ENCODE measurements around the gene RGS8.

The RGS8 gene

DNA sequence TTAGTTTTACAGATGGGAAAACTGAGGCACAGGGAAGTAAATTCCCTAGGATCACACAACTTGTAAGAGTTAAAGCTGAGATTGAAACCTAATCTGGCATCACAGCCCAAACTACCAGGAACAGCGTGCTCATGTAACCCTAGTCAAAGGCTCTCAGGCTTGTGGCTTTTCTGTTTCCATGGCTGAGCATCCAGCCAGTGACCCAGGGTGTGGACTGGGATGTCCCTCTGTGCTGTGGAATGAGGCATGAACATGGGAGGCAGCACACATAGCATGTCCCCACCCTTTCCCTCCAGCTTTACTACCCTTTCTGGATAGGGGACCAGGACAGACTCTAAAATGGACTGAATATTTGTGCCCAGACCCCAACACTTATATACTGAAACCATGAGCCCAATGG is 45.1 kb downstream of the RGS8 start:
- H3K27ac ChIP-seq: no peak overlapping the region
- TF ChIP-seq ZFX (IDR thresholded peaks at IDR 0.05) (no peak), CTCF (conservative IDR thresholded peaks at IDR 0.05) (no peak)

DNA sequence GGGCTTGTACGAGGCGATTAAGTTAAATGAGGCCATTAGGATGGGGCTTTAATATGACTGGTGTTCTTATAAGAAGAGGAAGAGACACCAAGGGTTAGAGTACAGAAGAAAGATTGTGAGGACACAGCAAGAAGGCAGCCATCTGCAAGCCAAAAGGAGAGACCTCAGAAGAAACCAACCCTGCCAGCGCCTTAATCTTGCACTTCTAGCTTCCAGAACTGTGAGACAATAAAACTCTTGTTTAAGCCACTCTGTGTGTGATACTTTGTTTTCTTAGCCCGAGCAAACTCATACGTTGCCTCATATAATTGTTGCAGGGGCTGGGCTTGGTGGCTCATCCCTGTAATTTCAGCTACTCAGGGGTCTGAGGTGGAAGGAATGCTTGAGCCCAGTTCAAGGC is 46.6 kb downstream of the RGS8 start:
- H3K27ac ChIP-seq: no peak overlapping the region
- no peak for TF ChIP-seq CTCF (conservative IDR thresholded peaks at IDR 0.05)
- no peak for TF ChIP-seq ZFX (IDR thresholded peaks at IDR 0.05)

DNA sequence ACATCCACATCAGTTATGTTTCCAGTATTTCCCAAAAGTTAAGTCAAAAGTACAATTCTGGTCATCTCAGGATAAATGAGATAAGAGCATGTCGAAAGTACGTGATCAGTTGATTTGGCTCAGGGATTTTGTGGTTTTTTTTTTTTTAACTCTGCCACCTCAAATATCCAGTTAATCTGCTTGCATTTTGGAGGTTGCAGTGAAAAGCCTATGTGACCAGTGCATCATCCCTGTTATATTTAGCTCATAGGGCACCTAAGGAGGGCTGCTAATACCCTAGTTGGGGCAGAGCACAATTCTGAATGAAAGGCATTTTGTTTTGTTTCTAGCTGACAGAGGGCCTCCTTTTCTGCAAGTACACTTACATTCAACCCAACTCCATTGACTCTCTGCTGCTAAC is 48.5 kb downstream of the RGS8 start:
- TF ChIP-seq CTCF (conservative IDR thresholded peaks at IDR 0.05) (no peak), ZFX (IDR thresholded peaks at IDR 0.05) (no peak)
- no peak overlapping the region for H3K27ac ChIP-seq
